ENCODE results near the gene NETO1.

NETO1 gene

DNA sequence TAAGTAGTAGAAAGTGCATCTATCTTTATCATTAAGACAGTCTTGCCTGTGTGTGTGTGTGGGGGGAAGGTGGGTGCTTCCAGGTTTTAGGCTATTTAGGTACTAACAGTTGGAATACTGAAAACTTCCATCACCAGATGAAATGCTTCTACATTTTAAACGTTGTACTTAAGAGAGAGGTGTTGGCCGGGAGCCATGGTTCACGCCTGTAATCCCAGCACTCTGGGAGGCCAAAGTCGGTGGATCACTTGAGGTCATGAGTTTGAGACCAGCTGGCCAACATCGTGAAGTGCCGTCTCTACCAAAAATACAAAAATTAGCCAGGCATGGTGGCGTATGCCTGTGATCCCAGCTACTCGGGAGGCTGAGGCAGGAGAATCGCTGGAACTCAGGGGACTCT is 4.0 kb downstream of the NETO1 start:
- Mint-ChIP-seq H3K9me3 (peaks cover 3% of the 10 kb centered on the region), H3K27ac (no peak overlapping the region), H3K27me3 (peaks cover 26% of the 10 kb centered on the region), H3K36me3 (ENCODE audit: low read depth) (no peaks in the 10 kb centered on the region), H3K4me3 (no peak overlapping the region), H3K4me1 (ENCODE audit: low read depth) (peaks cover 4% of the 10 kb centered on the region)
- no peak for DNase-seq

DNA sequence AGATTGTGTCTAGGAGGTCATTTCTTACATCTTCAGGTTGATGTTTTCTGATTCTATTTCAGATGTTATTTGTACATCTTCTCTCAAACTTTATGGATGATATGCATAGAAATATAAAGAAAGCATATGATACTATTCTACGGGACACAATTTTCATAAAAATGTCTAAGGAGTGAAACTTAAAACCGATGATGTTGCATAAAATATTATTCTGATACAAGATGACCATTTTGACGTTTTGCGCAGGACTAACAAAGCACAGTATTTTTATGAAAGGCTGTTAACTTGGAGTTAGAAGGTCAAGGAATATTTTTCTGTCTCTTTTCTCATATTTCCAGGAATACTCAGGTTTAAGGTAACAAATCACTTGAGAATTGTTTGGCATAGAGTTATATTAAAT is 8.7 kb downstream of the NETO1 start:
- H3K4me3 Mint-ChIP-seq: no peak overlapping the region
- no peak for DNase-seq
- H3K27me3 Mint-ChIP-seq: no peaks in the 10 kb centered on the region
- peaks cover 7% of the 10 kb centered on the region for H3K9me3 Mint-ChIP-seq
- no peak overlapping the region for H3K27ac Mint-ChIP-seq
- no peaks in the 10 kb centered on the region for H3K4me1 Mint-ChIP-seq (ENCODE audit: low read depth)
- no peaks in the 10 kb centered on the region for H3K36me3 Mint-ChIP-seq (ENCODE audit: low read depth)

DNA sequence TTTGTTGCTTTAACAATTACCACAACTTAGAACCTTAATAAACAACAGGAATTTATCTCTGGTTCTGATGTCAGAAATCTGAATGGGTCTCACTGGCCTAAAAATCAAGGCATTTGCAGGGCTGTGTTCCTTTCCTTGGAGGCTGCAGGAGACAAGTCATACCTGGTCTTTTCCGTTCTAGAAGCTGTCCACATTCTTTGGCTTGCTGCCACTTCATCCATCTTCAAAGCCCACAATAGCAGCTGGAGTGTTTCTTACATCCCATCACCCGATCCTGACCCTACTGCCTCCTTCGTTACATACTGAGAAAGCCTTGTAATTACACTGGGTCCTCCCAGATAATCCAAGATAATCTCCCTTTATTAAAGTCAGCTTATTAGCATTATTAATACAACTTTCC is 18.1 kb downstream of the NETO1 start:
- no peak for DNase-seq
- Mint-ChIP-seq H3K4me3 (no peak overlapping the region), H3K36me3 (ENCODE audit: low read depth) (no peaks in the 10 kb centered on the region), H3K9me3 (peaks cover 10% of the 10 kb centered on the region), H3K4me1 (ENCODE audit: low read depth) (no peaks in the 10 kb centered on the region), H3K27ac (no peak overlapping the region), H3K27me3 (no peaks in the 10 kb centered on the region)

DNA sequence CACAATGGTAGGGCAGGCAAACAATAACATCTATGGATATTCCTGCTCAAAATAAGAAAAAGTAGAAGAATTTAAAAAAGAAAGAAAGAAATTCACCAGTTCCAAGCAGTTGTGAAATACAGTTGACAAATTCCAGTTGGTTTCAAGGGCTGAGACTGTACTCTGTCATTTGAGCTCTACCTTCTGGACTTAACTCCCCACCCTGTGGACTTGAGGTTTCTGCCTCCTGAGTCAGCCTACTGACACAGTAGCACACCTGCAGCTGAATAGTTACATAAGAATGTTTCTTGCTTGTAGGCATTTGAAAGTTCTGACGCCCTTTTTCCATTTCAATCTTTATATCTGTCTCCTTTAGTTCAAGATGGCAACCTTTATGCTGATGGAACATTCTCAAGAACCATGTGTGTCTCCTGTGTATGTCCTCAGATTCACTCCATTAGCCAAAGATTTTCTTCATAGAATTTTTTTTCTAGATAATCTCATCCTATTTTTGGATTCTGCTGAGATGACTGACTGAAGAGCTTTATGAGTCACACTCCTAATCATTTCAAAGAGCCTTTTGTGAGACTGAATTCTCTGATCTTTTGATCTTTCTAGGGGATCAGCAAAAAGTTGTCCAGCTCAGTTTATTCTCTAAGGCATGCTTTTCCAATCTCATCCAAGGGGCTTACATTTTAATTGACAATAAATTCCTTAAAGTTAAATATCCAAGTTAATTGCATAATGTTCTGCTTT is 19.1 kb downstream of the NETO1 start:
- no peaks in the 10 kb centered on the region for H3K27me3 Mint-ChIP-seq
- H3K36me3 Mint-ChIP-seq (ENCODE audit: low read depth): no peaks in the 10 kb centered on the region
- H3K9me3 Mint-ChIP-seq: peaks cover 10% of the 10 kb centered on the region
- no peak for DNase-seq
- no peak overlapping the region for H3K27ac Mint-ChIP-seq
- H3K4me1 Mint-ChIP-seq (ENCODE audit: low read depth): no peaks in the 10 kb centered on the region
- H3K4me3 Mint-ChIP-seq: no peak overlapping the region

DNA sequence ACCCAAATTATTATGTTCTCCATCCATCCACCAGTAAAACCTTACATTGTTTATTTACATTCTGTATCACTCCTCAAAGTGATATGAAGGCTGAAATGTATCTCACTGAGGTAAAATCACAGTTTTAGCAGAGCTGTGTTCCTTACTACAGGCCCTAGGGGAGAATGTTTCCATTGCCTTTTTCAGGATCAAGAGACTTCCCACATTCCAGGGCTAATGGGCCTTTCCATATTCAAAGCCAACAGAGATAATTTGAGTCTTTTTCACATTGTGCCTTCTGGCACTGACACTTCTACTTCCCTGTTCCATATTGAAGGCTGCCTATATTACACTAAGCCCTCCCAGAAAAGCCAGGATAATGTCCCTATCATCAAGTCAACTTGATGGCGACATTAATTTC is 20.0 kb downstream of the NETO1 start:
- Mint-ChIP-seq H3K36me3 (ENCODE audit: low read depth) (no peaks in the 10 kb centered on the region), H3K27me3 (no peaks in the 10 kb centered on the region), H3K9me3 (peaks cover 10% of the 10 kb centered on the region), H3K27ac (no peak overlapping the region), H3K4me3 (no peak overlapping the region), H3K4me1 (ENCODE audit: low read depth) (no peaks in the 10 kb centered on the region)
- no peak for DNase-seq

DNA sequence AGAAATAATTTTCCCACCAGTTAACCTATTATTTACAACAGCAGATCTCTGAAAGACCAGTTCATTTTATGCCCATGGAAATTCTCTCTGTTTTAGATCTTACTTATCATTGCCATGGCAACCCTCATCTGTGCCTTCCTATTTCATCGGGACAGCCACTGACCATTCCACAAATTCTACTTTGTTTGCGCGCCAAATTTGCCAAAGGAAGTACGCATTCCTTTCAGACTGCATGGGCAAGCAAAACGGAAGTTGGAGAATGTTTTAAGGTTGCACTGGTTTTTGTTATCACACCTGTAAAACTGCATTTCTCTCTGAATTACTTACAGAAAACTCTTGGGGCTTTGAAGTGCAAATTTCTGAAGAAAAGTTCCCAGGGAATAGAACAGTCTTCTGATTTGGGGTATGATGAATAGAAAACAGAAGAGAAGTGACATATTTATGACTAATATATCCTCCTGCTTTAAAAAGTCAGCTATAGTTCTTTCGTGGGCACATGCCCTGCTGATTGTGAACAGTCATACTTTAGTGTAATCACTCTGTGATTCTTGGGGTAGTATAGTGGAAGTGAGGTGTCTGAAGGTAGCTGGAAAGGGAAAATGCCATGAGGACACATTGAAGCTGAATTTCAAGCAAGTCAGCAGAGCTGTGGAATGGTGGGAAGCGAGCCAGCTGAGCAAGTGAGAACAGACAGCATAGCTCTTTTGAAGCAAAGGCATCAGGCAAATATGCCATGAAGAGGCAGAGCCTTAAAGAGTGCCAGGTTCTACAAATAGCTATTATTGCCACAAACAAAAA is 20.9 kb downstream of the NETO1 start:
- DNase-seq: no peak
- H3K36me3 Mint-ChIP-seq (ENCODE audit: low read depth): no peaks in the 10 kb centered on the region
- peaks cover 10% of the 10 kb centered on the region for H3K9me3 Mint-ChIP-seq
- H3K27me3 Mint-ChIP-seq: no peaks in the 10 kb centered on the region
- H3K4me3 Mint-ChIP-seq: no peak overlapping the region
- no peaks in the 10 kb centered on the region for H3K4me1 Mint-ChIP-seq (ENCODE audit: low read depth)
- H3K27ac Mint-ChIP-seq: no peak overlapping the region

DNA sequence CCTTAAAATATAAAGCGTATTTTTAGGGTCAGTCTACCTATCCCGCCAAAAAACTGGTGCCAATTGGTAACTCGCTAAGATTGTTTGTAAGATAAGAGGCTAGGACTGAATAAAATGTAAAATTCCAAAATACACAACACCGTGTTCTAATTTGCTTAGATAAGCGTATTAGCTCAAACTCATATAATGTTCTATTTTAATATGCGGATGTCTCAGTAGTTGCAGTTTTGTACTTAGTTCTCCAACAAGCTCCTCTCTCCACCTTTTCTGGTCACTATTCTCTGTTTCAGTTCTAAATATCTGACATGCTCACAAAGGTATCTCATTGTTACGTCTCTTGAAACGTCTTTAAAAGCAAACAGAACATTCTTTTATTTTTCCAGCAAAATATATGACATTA is 24.0 kb downstream of the NETO1 start:
- Mint-ChIP-seq H3K9me3 (peaks cover 10% of the 10 kb centered on the region), H3K4me3 (no peak overlapping the region), H3K27me3 (no peaks in the 10 kb centered on the region), H3K4me1 (ENCODE audit: low read depth) (no peaks in the 10 kb centered on the region), H3K36me3 (ENCODE audit: low read depth) (no peaks in the 10 kb centered on the region), H3K27ac (no peak overlapping the region)
- no peak for DNase-seq

DNA sequence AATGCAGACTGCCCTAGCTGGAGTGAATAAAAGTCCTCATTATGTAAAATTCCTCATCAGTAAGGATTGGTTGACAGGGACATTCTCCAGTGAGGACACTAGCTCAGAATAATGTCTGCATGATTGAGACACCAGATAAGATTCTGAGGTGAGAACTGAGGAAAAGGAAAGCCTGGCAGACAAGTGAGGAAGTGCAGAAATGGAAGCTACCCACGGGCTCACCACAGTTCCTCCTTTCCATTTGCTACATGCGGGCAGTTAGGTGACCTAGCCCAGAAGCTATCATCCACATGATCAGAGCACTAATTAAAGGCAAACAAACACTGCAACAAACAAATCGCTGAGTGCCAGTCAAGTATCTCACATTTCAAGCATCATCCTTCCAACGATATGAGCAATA is 27.7 kb downstream of the NETO1 start:
- Mint-ChIP-seq H3K27me3 (no peaks in the 10 kb centered on the region), H3K4me3 (no peak overlapping the region), H3K9me3 (peaks cover 6% of the 10 kb centered on the region), H3K4me1 (ENCODE audit: low read depth) (no peaks in the 10 kb centered on the region), H3K27ac (no peak overlapping the region), H3K36me3 (ENCODE audit: low read depth) (no peaks in the 10 kb centered on the region)
- no peak for DNase-seq

DNA sequence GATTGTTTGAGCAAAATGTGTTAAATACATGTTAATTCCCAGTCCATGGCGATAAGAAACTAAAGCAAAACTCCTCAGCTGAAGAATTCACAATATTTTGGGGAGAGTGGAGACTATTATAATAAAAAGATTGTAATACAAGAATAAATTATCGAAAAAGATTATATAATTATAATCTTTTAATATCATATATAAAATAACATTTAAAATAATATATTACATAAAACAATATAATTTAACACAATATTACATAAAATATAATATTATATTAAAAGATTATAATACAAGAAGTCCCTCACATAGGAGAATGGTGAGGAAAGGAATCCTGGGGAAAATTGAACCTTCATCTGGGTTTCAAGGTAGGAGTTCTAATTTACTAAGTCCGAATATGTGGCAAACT is 33.1 kb downstream of the NETO1 start:
- Mint-ChIP-seq H3K27ac (no peak overlapping the region), H3K4me1 (ENCODE audit: low read depth) (no peaks in the 10 kb centered on the region), H3K27me3 (no peaks in the 10 kb centered on the region), H3K4me3 (no peak overlapping the region), H3K9me3 (peaks cover 6% of the 10 kb centered on the region), H3K36me3 (ENCODE audit: low read depth) (no peaks in the 10 kb centered on the region)
- no peak for DNase-seq

DNA sequence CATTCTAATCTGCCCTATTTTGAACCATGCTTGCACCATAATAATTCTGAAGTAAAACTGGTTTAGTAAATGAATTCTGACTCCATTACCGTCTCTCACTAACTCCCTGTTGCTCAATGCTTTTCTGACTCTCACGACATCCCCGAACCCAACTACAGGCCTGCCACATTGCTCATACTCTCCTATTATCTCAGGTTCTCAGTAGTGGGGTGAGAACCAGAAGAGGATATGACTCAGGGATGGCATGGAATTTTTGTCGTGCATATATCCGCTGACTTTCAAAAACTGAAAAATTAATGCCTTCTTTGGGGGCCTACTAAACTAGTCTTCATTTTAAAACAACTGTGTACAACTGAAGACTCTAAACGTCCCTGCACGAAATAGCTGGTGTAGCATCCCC is 34.3 kb downstream of the NETO1 start:
- no peak overlapping the region for H3K4me3 Mint-ChIP-seq
- no peaks in the 10 kb centered on the region for H3K36me3 Mint-ChIP-seq (ENCODE audit: low read depth)
- no peak for DNase-seq
- peaks cover 9% of the 10 kb centered on the region for H3K9me3 Mint-ChIP-seq
- H3K27ac Mint-ChIP-seq: no peak overlapping the region
- no peaks in the 10 kb centered on the region for H3K27me3 Mint-ChIP-seq
- H3K4me1 Mint-ChIP-seq (ENCODE audit: low read depth): no peaks in the 10 kb centered on the region

DNA sequence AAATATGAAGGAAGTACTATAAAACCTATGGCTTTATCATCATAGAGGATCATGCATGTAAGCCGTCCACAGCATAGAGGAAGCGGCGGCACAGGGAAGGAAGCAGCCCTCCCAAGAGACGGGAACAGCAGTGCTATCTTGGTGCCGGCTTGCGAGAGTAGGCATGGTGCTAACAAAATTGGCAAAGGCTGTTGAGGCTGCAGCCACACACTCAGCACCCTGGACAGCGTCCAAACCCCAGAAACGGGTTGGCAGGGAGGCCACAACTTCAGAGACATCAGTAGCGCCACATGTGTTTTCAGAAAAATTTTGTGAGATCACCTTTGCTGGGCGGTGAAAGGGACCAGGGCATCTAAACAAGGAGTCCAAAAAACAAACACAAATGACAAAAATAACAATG is 37.7 kb downstream of the NETO1 start:
- no peak for DNase-seq
- Mint-ChIP-seq H3K36me3 (ENCODE audit: low read depth) (no peaks in the 10 kb centered on the region), H3K27ac (no peak overlapping the region), H3K27me3 (no peaks in the 10 kb centered on the region), H3K9me3 (peaks cover 6% of the 10 kb centered on the region), H3K4me1 (ENCODE audit: low read depth) (no peaks in the 10 kb centered on the region), H3K4me3 (no peak overlapping the region)

DNA sequence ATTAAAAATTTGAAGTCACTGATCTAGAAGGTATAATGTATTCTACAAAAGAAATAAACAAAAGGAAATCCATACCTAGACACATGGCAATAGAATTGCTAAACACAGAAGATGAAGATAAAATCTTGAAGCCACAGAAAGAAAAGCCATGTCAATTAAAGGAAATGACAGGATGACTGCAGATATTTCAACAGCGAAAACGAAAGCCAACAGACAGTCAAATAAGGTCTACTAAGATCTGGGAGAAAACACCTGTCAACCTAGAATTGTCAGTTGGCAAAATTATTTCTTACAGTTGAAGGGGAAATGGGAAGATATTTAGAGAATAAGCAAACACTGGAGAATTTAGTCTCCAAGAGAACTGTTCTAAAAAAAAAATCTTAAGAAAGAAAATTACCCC is 39.2 kb downstream of the NETO1 start:
- Mint-ChIP-seq H3K4me3 (no peak overlapping the region), H3K9me3 (peaks cover 6% of the 10 kb centered on the region), H3K27ac (no peak overlapping the region), H3K27me3 (no peaks in the 10 kb centered on the region), H3K36me3 (ENCODE audit: low read depth) (no peaks in the 10 kb centered on the region), H3K4me1 (ENCODE audit: low read depth) (no peaks in the 10 kb centered on the region)
- DNase-seq: no peak

DNA sequence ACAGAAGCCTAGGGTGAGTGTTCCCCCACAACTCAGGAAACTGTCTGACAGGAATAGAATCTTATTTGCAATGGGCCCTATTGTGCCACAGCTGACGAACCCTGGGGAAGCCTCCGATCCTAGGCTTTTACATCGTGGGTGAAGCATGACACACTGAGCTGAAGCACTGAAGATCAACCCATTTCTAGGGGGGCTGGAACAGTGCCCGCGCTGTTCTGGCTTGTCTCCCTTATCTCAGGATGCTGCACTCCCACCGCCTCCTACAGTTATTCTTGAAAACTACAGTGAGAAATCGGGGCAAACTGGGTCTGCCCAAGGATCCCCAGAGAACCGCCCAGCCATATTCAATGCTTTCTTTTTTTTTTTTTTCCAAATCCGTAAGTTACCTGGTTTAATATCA is 41.1 kb downstream of the NETO1 start:
- Mint-ChIP-seq H3K27me3 (no peaks in the 10 kb centered on the region), H3K4me1 (ENCODE audit: low read depth) (no peaks in the 10 kb centered on the region), H3K9me3 (peaks cover 6% of the 10 kb centered on the region), H3K4me3 (no peak overlapping the region), H3K36me3 (ENCODE audit: low read depth) (no peaks in the 10 kb centered on the region), H3K27ac (no peak overlapping the region)
- no peak for DNase-seq

DNA sequence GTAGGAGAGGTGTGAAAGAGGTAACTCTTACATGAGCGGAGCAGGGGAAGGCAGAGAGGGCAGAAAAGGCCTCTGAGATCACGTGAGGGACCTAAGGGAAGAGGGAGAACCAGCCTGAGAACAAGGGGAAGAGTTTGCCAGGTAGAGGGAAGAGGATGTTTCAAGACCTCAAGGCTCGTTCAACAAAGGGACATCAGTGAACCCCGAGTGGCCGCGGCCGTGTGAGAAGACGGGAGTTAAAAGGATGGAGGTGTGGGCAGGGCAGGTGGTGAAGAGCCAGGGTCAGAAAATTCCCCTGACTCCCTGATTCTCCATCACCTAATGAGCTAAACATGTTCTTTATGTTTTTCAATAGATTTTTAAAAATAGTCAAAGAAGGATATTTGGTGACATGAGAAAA is 44.4 kb downstream of the NETO1 start:
- Mint-ChIP-seq H3K36me3 (ENCODE audit: low read depth) (no peaks in the 10 kb centered on the region), H3K9me3 (no peaks in the 10 kb centered on the region), H3K4me3 (no peak overlapping the region), H3K27ac (no peak overlapping the region), H3K4me1 (ENCODE audit: low read depth) (no peaks in the 10 kb centered on the region), H3K27me3 (no peaks in the 10 kb centered on the region)
- DNase-seq: no peak

DNA sequence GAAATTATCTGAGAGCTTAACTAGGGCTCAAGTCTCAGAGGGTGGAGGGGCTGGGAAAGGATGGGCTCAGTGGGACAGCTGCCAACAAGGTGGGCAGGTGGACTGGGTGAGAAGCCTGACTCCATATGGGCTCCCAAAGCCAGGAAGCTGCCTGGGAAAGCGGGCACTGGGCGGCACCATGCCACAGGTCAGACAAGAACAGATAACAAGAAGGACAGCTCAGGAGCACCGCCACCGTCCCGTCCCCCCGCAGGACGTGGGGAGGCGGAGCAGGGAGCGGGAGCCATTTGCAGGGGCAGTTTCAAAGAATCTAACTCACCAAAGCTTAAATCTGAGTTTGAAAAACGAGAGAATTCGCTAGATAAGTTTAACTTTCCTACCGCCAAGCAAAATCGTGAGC is 45.6 kb downstream of the NETO1 start:
- no peaks in the 10 kb centered on the region for H3K4me1 Mint-ChIP-seq (ENCODE audit: low read depth)
- H3K4me3 Mint-ChIP-seq: no peak overlapping the region
- DNase-seq: no peak
- H3K27ac Mint-ChIP-seq: no peak overlapping the region
- H3K36me3 Mint-ChIP-seq (ENCODE audit: low read depth): no peaks in the 10 kb centered on the region
- H3K9me3 Mint-ChIP-seq: no peaks in the 10 kb centered on the region
- no peaks in the 10 kb centered on the region for H3K27me3 Mint-ChIP-seq

Data from activated T-cell treated with anti-CD3 and anti-CD28 coated beads, Interleukin-2, amount 50 U/mL, for 24 hours (primary cell).